HG03108 (cell line): ENCODE measurements around the gene MAMLD1.

ENCODE experiments used
- ATAC-seq: cut with Tn5 transposase; IDR thresholded peaks from one replicate; pipeline ENCODE4 v1.9.1; 2021; ENCODE audit warnings: moderate library complexity; ENCODE audit not compliant: unreplicated experiment

The MAMLD1 gene

GRCh38 chrX:150456466-150456865 lies 93.3 kb downstream of the MAMLD1 start:
- ATAC-seq, result no peak

- ATAC-seq, result no peak
Measured at GRCh38 chrX:150456941-150457340, 93.8 kb downstream of the MAMLD1 start.

- ATAC-seq, result no peak
Measured at GRCh38 chrX:150459196-150459595, 96.1 kb downstream of the MAMLD1 start.

GRCh38 chrX:150460063-150460462 lies 96.9 kb downstream of the MAMLD1 start:
- ATAC-seq, result no peak

GRCh38 chrX:150460781-150461180 lies 97.7 kb downstream of the MAMLD1 start:
- ATAC-seq, result no peak

- no peak for ATAC-seq
Measured at GRCh38 chrX:150463566-150463965, 100.4 kb downstream of the MAMLD1 start.

- no peak for ATAC-seq
Measured at GRCh38 chrX:150464001-150464400, 100.9 kb downstream of the MAMLD1 start.

GRCh38 chrX:150465326-150465725 lies 102.2 kb downstream of the MAMLD1 start:
- ATAC-seq, result no peak

GRCh38 chrX:150465881-150466775 lies 103.0 kb downstream of the MAMLD1 start:
- no peak for ATAC-seq

GRCh38 chrX:150472306-150472705 lies 109.2 kb downstream of the MAMLD1 start:
- no peak for ATAC-seq

GRCh38 chrX:150473371-150473770 lies 110.3 kb downstream of the MAMLD1 start:
- no peak for ATAC-seq

GRCh38 chrX:150475461-150475860 lies 112.3 kb downstream of the MAMLD1 start:
- no peak for ATAC-seq

- ATAC-seq, result no peak
Measured at GRCh38 chrX:150476164-150476699, 113.1 kb downstream of the MAMLD1 start.

GRCh38 chrX:150477371-150477770 lies 114.3 kb downstream of the MAMLD1 start:
- ATAC-seq, result no peak

- ATAC-seq, result peak; percentile 60
Measured at GRCh38 chrX:150478496-150479492, 115.7 kb downstream of the MAMLD1 start.

GRCh38 chrX:150482537-150483206 lies 119.6 kb downstream of the MAMLD1 start:
- no peak for ATAC-seq

- ATAC-seq, result no peak
Measured at GRCh38 chrX:150483356-150483985, 120.4 kb downstream of the MAMLD1 start.

- no peak for ATAC-seq
Measured at GRCh38 chrX:150486011-150486410, 122.9 kb downstream of the MAMLD1 start.

- no peak for ATAC-seq
Measured at GRCh38 chrX:150487369-150488094, 124.4 kb downstream of the MAMLD1 start.
